HUES64 (cell line): Measurements from ENCODE around the gene SYNPO.
A peak's percentile ranks its signal among the peaks of the same experiment; 100 is the strongest.

Source experiments
- H3K27ac ChIP-seq: 2 replicates; pipeline ENCODE4 v1.7.0; 2013; ENCODE audit warnings: low read depth, low read length, inconsistent platforms
- H3K27me3 ChIP-seq: 2 replicates; pipeline ENCODE4 v1.6.1; 2013; ENCODE audit warnings: mild to moderate bottlenecking, low read length; ENCODE audit not compliant: insufficient read depth
- H3K36me3 ChIP-seq: 2 replicates; pipeline ENCODE4 v1.6.1; 2013; ENCODE audit warnings: mild to moderate bottlenecking, low read length; ENCODE audit not compliant: insufficient read depth
- H3K4me1 ChIP-seq: 2 replicates; pipeline ENCODE4 v1.6.1; 2013; ENCODE audit warnings: mild to moderate bottlenecking, low read length, moderate library complexity; ENCODE audit not compliant: insufficient read depth
- H3K4me3 ChIP-seq: 2 replicates; pipeline ENCODE4 v1.5.1; 2013; ENCODE audit warnings: mild to moderate bottlenecking, low read length, moderate library complexity
- H3K9ac ChIP-seq: 2 replicates; pipeline ENCODE4 v1.6.1; 2013; ENCODE audit warnings: mild to moderate bottlenecking, low read depth, low read length
- H3K9me3 ChIP-seq: 2 replicates; pipeline ENCODE4 v1.6.1; 2013; ENCODE audit warnings: low read depth, low read length; ENCODE audit not compliant: insufficient read depth
- WGBS: fragments of 150-250, 120-280 bp; methylation state at CpG from one replicate; pipeline ENCODE4 v1.1.7; 2013; ENCODE audit warnings: missing lambda C conversion rate; 5-methylcytosine and 5-hydroxymethylcytosine counted together

SYNPO gene

DNA sequence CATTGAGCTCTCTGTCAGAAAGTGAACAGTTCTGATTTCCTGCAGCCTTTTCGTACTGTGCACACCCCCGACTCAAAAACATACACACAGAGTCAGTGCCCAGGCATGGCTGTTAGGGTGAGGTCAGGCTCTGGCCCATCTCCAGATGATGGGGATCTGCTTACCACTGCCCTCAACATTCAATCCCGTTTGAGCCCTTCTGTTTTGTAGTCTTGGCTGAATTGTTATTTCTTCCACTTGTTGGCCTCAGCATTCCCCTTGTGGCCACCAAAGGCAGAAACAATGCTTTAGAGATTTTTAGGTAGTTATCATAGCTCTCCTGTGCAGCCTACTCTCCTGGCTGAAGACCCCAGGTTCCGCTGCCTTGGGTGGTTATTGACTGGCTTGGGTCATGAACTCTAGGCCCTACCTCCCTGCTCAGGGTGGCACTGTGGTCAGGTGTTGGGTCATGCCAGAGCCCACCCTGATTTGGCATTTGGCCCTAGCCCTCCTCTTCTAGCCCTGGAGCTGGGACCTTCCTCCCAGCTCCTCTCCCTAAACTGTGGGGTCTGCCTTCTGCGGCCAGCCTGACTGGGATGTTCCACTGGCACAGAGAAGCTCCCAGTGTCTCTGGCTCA lies 12.8 kb downstream of the SYNPO start:
- H3K27ac ChIP-seq: no peak overlapping the region
- 93% methylated on average over 5 of the region's 5 CpGs for WGBS
- H3K9me3 ChIP-seq: no peaks in the 10 kb centered on the region
- no peaks in the 10 kb centered on the region for H3K36me3 ChIP-seq
- H3K27me3 ChIP-seq: 0 out of 2 replicates have a peak, but pooled peaks cover 5% of the 10 kb centered on the region
- H3K9ac ChIP-seq: no peak overlapping the region
- H3K4me1 ChIP-seq: peaks cover 4% of the 10 kb centered on the region; the same call in 1 of the 2 replicates
- no peak overlapping the region for H3K4me3 ChIP-seq

DNA sequence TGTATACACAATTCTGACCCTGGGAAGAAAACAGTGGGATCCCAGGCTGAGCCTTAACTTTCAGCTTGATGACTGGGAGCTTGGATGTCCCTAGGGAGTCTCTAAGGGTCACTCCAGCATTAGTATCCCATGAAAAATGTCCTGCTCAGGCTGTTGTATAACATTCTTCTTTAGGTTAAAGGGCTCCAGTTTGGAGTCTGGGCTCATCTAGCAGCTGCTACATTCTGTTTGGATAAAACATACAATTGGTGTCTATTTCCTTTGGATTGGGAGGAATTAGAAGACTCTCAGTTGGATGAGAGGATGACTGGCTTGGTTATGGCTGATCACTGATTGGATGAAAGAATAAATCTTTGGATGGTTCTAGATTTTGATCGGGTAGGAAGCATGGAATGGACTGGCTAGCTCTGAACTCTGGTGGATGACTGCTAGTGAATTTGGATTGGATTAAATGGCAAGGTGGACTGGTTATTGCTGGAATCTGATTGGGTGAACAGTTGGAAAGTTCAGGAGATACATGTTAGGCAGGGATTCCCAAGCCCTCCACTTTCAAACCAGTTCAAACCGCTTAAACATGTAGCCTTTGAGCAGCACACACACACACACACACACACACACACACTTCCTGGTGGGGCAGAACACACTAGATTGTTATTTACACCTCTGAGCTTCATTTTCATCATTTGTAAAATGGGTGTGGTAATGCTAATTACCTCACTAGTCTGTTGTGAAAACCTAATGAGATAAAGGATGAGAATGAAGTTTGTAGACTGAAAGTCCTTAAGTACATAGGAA lies 13.5 kb downstream of the SYNPO start:
- Histone ChIP-seq H3K27ac (no peak overlapping the region), H3K9ac (no peak overlapping the region), H3K4me3 (no peak overlapping the region), H3K4me1 (peaks cover 4% of the 10 kb centered on the region; the same call in 1 of the 2 replicates), H3K9me3 (no peaks in the 10 kb centered on the region), H3K27me3 (0 out of 2 replicates have a peak, but pooled peaks cover 5% of the 10 kb centered on the region), H3K36me3 (no peaks in the 10 kb centered on the region)
- 95% methylated on average over 2 of the region's 2 CpGs for WGBS

DNA sequence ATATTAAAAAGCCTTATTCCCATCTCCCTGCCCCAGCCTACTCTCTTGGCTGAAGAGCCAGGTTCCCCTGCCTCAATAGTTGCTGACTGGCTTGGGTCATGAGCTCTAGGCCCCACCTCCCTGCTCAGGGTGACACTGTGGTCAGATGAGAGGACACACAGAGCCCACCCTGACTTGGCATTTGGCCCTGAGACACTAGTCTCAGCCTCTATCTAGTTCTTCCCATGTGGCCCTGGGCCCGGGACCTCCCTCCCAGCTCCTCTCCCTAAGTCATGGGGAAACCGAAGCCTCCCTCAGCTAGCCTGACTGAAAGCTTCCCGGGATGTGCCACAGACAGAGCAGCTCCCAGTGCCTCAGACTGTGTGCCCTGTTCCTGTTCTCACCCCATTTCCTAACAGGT lies 14.8 kb downstream of the SYNPO start:
- Histone ChIP-seq H3K9ac (no peak overlapping the region), H3K4me1 (peaks cover 6% of the 10 kb centered on the region; the same call in 1 of the 2 replicates), H3K27me3 (0 out of 2 replicates have a peak, but pooled peaks cover 5% of the 10 kb centered on the region), H3K27ac (no peak overlapping the region), H3K36me3 (no peaks in the 10 kb centered on the region), H3K4me3 (no peak overlapping the region), H3K9me3 (no peaks in the 10 kb centered on the region)
- 97% methylated on average over 3 of the region's 3 CpGs for WGBS

DNA sequence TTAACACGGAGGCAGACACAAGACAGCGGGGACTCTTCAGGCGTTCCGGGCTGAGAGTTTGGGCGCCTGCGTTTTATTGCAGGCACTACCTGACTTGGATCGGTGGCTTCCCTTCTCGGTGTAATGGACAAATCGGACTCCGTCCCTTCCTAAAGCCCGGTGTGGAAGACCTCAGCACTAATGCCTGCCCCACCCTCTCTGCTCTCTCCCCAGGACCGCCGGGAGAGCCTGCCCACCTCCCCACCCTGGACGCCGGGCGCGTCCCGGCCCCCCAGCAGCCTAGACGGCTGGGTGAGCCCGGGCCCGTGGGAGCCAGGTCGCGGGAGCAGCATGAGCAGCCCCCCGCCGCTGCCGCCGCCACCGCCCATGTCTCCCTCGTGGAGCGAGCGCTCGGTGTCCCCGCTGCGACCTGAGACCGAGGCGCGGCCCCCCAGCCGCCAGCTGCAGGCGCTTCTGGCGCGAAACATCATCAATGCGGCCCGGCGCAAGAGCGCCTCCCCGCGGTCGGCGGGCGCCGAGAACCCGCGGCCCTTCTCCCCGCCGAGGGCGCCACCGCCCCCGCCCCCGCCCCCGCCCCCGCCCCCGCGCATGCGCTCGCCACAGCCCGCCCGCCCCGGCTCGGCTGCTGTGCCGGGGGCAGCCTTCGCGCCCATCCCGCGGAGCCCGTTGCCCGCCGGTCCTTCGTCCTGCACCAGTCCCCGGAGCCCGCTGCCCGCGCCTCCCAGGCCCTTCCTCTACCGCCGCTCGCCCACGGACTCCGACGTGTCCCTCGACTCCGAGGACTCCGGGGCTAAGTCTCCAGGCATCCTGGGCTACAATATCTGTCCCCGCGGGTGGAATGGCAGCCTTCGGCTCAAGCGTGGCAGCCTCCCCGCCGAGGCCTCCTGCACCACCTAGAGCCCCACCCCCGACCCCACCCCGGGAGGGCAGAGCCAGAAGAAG lies 16.0 kb downstream of the SYNPO start:
- peak overlapping the region; percentile 78 for H3K9ac ChIP-seq
- 1% methylated on average over 99 of the region's 99 CpGs for WGBS
- H3K27ac ChIP-seq: no peak overlapping the region
- 0 out of 2 replicates have a peak, but pooled peaks cover 5% of the 10 kb centered on the region for H3K27me3 ChIP-seq
- no peaks in the 10 kb centered on the region for H3K9me3 ChIP-seq
- H3K36me3 ChIP-seq: no peaks in the 10 kb centered on the region
- H3K4me3 ChIP-seq: peak overlapping the region; percentile 72
- peaks cover 16% of the 10 kb centered on the region for H3K4me1 ChIP-seq

DNA sequence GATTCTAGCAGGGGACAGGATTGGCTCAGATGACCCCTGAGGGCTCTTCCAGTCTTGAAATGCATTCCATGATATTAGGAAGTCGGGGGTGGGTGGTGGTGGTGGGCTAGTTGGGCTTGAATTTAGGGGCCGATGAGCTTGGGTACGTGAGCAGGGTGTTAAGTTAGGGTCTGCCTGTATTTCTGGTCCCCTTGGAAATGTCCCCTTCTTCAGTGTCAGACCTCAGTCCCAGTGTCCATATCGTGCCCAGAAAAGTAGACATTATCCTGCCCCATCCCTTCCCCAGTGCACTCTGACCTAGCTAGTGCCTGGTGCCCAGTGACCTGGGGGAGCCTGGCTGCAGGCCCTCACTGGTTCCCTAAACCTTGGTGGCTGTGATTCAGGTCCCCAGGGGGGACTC lies 17.7 kb downstream of the SYNPO start:
- H3K9ac ChIP-seq: no peak overlapping the region
- no peak overlapping the region for H3K4me3 ChIP-seq
- no peaks in the 10 kb centered on the region for H3K9me3 ChIP-seq
- no peak overlapping the region for H3K27ac ChIP-seq
- WGBS: 93% methylated on average over 4 of the region's 4 CpGs
- no peaks in the 10 kb centered on the region for H3K36me3 ChIP-seq
- 0 out of 2 replicates have a peak, but pooled peaks cover 5% of the 10 kb centered on the region for H3K27me3 ChIP-seq
- peaks cover 13% of the 10 kb centered on the region for H3K4me1 ChIP-seq

DNA sequence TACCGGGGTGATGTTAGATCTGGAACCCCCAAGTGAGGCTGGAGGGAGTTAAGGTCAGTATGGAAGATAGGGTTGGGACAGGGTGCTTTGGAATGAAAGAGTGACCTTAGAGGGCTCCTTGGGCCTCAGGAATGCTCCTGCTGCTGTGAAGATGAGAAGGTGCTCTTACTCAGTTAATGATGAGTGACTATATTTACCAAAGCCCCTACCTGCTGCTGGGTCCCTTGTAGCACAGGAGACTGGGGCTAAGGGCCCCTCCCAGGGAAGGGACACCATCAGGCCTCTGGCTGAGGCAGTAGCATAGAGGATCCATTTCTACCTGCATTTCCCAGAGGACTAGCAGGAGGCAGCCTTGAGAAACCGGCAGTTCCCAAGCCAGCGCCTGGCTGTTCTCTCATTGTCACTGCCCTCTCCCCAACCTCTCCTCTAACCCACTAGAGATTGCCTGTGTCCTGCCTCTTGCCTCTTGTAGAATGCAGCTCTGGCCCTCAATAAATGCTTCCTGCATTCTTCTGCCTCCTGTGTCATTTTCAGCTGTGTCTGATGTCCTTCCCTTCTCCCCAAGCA lies 18.3 kb downstream of the SYNPO start:
- Histone ChIP-seq H3K9me3 (no peaks in the 10 kb centered on the region), H3K9ac (no peak overlapping the region), H3K36me3 (no peaks in the 10 kb centered on the region), H3K27me3 (0 out of 2 replicates have a peak, but pooled peaks cover 5% of the 10 kb centered on the region), H3K27ac (no peak overlapping the region), H3K4me3 (no peak overlapping the region), H3K4me1 (peaks cover 13% of the 10 kb centered on the region)
- WGBS: 64% methylated on average over 3 of the region's 3 CpGs

DNA sequence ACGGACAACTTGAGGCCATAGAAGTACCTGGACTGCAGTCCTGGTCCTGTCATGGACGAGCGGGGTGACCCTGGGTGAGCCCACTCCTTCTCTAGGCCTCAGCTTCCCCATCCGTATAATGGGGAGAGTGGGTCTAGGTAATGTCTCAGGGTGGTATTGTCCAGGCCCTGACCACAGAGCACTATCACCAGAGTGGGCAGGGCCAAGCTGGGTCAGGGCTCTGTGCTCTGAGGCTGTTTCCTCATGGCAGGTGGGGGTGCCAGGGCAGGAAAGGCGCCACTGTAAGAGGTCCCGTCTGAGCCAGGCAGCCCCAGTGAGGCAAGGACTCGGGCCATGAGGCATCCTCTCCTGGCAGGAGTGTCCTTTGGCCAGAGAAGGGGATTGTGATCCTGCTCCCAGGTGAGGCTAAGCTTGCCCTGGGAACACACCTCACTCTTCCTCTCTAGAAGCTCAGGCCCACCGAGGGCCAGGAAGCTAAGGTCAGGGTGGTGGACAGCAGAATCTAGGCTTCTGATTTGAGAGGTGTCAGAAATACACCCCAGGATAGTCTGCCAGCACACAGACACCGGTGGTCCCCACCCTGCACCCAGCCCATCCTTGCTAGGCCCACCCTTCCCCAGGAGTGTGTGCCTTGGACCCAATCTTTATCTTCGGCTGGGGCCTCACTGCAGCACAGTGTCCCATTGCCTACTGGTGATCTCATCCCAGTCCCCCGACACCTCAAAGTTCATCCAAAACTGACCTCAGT lies 19.1 kb downstream of the SYNPO start:
- Histone ChIP-seq H3K4me3 (no peak overlapping the region), H3K9ac (no peak overlapping the region), H3K9me3 (no peaks in the 10 kb centered on the region), H3K27ac (no peak overlapping the region), H3K27me3 (0 out of 2 replicates have a peak, but pooled peaks cover 5% of the 10 kb centered on the region), H3K36me3 (no peaks in the 10 kb centered on the region), H3K4me1 (peaks cover 13% of the 10 kb centered on the region)
- WGBS: 95% methylated on average over 11 of the region's 11 CpGs

DNA sequence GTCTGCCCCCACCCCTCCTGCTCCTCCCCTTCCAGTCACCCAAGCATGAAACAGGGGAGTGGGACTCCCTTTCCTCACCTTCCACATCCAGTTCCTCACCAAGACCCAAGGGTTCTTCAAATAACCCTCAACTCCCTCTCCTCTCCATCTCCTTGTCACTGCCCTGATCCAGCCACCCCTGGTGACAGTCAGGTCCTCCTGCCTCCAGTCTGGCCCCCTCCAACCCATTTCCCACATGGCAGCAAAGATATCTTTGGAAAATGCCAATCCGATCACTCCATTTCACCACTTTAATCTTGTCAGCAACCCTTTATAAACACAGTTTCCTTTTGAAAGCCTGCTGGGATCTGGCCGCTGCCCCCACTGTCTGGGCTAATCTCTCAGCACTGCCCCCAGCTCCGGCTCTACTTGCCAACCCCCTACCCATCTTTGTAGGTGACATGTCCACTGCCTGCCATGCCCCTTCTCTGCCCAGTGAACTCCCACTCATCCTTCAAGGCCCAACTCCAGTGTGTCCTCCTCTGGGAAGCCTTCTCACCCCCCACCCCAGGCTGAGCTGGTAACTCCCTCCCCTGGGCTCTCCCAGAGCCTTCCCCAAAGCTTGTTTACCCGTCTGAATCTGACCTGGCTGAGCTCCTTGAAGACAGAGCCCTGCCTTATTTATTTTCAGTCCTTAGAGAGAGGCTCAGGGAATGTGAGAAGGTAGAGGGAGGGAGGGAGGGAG lies 19.8 kb downstream of the SYNPO start:
- WGBS: 58% methylated on average over 4 of the region's 4 CpGs
- Histone ChIP-seq H3K27ac (no peak overlapping the region), H3K9ac (no peak overlapping the region), H3K9me3 (no peaks in the 10 kb centered on the region), H3K4me3 (no peak overlapping the region), H3K36me3 (no peaks in the 10 kb centered on the region), H3K4me1 (peaks cover 13% of the 10 kb centered on the region), H3K27me3 (0 out of 2 replicates have a peak, but pooled peaks cover 5% of the 10 kb centered on the region)

DNA sequence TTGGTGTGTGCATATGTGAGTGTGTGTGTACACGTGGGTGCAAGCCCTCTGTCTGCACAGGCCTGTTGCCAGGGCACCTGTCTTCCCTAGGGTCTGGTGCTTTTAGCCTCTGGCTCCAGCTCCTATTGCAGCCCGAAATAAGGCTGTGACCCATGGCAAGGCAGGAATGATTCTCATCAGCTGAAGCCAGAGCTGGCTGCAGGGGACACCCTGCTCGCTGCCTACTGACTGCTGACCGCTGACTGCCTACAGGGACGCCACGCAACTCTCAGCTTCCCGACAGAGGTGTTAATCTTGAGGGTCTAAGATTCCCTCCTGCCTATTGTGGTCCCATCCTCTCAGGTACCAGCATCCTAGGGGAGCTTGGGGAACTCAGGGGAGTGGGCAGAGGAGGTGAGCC lies 20.6 kb downstream of the SYNPO start, which contains the start of gene MYOZ3:
Gene MYOZ3 (plus strand): TSS at position 166 of the 400 bp plus-strand sequence. CDS start 1,691 bp downstream, outside the sequence.
- 47% methylated on average over 7 of the region's 7 CpGs for WGBS
- no peak within 1 kb of the TSS for H3K9ac ChIP-seq

More for the DNA sequence above, 20.6 kb downstream of the SYNPO start, which contains the start of gene MYOZ3:
- Histone ChIP-seq H3K4me1 (peaks cover 13% of the 10 kb centered on the region), H3K36me3 (no peaks in the 10 kb centered on the region), H3K27me3 (0 out of 2 replicates have a peak, but pooled peaks cover 5% of the 10 kb centered on the region), H3K9me3 (no peaks in the 10 kb centered on the region), H3K4me3 (no peak within 1 kb of the TSS), H3K27ac (no peak within 1 kb of the TSS)
